HUES64 (cell line): ENCODE data around the gene THOP1.

Experiments used
- H3K27ac ChIP-seq: 2 replicates; pipeline ENCODE4 v1.7.0; 2013; ENCODE audit warnings: low read depth, low read length, inconsistent platforms
- H3K27me3 ChIP-seq: 2 replicates; pipeline ENCODE4 v1.6.1; 2013; ENCODE audit warnings: mild to moderate bottlenecking, low read length; ENCODE audit not compliant: insufficient read depth
- H3K36me3 ChIP-seq: 2 replicates; pipeline ENCODE4 v1.6.1; 2013; ENCODE audit warnings: mild to moderate bottlenecking, low read length; ENCODE audit not compliant: insufficient read depth
- H3K4me1 ChIP-seq: 2 replicates; pipeline ENCODE4 v1.6.1; 2013; ENCODE audit warnings: mild to moderate bottlenecking, low read length, moderate library complexity; ENCODE audit not compliant: insufficient read depth
- H3K4me3 ChIP-seq: 2 replicates; pipeline ENCODE4 v1.5.1; 2013; ENCODE audit warnings: mild to moderate bottlenecking, low read length, moderate library complexity
- H3K9ac ChIP-seq: 2 replicates; pipeline ENCODE4 v1.6.1; 2013; ENCODE audit warnings: mild to moderate bottlenecking, low read depth, low read length
- H3K9me3 ChIP-seq: 2 replicates; pipeline ENCODE4 v1.6.1; 2013; ENCODE audit warnings: low read depth, low read length; ENCODE audit not compliant: insufficient read depth
- WGBS: fragments of 150-250, 120-280 bp; methylation state at CpG from one replicate; pipeline ENCODE4 v1.1.7; 2013; ENCODE audit warnings: missing lambda C conversion rate; 5-methylcytosine and 5-hydroxymethylcytosine counted together

Gene THOP1

GRCh38 chr19:2763687-2764086, 21.6 kb upstream of the THOP1 start:
- no peaks in the 10 kb centered on the region for H3K9me3 ChIP-seq
- H3K27ac ChIP-seq = no peak overlapping the region
- H3K4me3 ChIP-seq = no peak overlapping the region
- H3K9ac ChIP-seq = no peak overlapping the region
- H3K36me3 ChIP-seq = peaks cover 91% of the 10 kb centered on the region
- H3K27me3 ChIP-seq = no peaks in the 10 kb centered on the region
- no peaks in the 10 kb centered on the region for H3K4me1 ChIP-seq
- 96% methylated on average over 12 of the region's 12 CpGs for WGBS

GRCh38 chr19:2764945-2765344, 20.4 kb upstream of the THOP1 start:
- Histone ChIP-seq H3K36me3 (peaks cover 86% of the 10 kb centered on the region), H3K27ac (no peak overlapping the region), H3K4me1 (no peaks in the 10 kb centered on the region), H3K27me3 (no peaks in the 10 kb centered on the region), H3K4me3 (no peak overlapping the region), H3K9ac (no peak overlapping the region), H3K9me3 (no peaks in the 10 kb centered on the region)
- 94% methylated on average over 21 of the region's 21 CpGs for WGBS

GRCh38 chr19:2765376-2765775, 19.9 kb upstream of the THOP1 start:
- Histone ChIP-seq H3K9me3 (no peaks in the 10 kb centered on the region), H3K4me3 (no peak overlapping the region), H3K4me1 (no peaks in the 10 kb centered on the region), H3K36me3 (peaks cover 86% of the 10 kb centered on the region), H3K27ac (no peak overlapping the region), H3K9ac (no peak overlapping the region), H3K27me3 (no peaks in the 10 kb centered on the region)
- 95% methylated on average over 13 of the region's 15 CpGs for WGBS

DNA sequence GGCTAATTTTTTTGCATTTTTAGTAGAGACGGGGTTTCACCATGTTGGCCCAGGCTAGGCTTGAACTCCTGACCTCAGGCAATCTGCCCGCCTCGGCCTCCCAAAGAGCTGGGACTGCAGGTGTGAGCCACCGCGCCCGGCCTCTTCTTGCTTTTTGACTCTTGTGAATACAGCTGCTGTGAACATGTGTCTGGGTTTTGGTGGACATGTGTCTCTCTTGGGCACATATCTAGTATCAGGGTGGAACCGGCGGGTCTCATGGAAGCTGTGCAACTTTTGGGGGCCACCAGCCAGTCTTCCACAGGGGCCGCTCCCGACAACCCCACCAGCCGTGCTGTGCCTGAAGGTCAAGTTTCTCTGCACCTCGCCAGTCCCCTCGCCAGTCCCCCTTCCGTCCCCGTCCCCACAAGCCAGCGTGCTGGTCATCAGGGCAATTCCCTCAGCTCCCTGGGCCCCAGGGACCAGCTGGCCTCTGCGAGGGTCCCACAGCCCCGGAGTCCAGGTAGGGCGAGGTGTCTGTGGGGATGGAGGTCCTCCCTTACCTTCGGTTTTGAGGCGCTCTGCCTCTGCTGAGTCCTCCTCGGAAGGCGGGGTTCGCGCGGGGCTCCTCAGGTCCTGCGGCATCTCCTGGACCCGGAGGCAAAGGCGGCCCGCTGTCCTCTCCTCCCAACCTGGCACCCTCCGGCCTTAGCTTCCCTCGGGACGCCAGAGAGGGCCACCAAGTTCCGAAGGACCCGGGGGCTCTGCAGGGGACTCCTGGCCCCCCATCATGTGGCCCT, 18.5 kb upstream of the THOP1 start:
- WGBS = 96% methylated on average over 35 of the region's 35 CpGs
- Histone ChIP-seq H3K9ac (no peak overlapping the region), H3K27me3 (no peaks in the 10 kb centered on the region)

GRCh38 chr19:2767688-2768087, 17.6 kb upstream of the THOP1 start:
- WGBS = 94% methylated on average over 19 of the region's 19 CpGs
- Histone ChIP-seq H3K27ac (no peak overlapping the region), H3K4me3 (no peak overlapping the region), H3K9me3 (no peaks in the 10 kb centered on the region), H3K27me3 (no peaks in the 10 kb centered on the region), H3K4me1 (no peaks in the 10 kb centered on the region), H3K36me3 (peaks cover 64% of the 10 kb centered on the region), H3K9ac (no peak overlapping the region)

More for the DNA sequence above, 18.5 kb upstream of the THOP1 start:
- Histone ChIP-seq H3K4me3 (no peak overlapping the region), H3K36me3 (peaks cover 73% of the 10 kb centered on the region), H3K4me1 (no peaks in the 10 kb centered on the region), H3K9me3 (no peaks in the 10 kb centered on the region), H3K27ac (no peak overlapping the region)

DNA sequence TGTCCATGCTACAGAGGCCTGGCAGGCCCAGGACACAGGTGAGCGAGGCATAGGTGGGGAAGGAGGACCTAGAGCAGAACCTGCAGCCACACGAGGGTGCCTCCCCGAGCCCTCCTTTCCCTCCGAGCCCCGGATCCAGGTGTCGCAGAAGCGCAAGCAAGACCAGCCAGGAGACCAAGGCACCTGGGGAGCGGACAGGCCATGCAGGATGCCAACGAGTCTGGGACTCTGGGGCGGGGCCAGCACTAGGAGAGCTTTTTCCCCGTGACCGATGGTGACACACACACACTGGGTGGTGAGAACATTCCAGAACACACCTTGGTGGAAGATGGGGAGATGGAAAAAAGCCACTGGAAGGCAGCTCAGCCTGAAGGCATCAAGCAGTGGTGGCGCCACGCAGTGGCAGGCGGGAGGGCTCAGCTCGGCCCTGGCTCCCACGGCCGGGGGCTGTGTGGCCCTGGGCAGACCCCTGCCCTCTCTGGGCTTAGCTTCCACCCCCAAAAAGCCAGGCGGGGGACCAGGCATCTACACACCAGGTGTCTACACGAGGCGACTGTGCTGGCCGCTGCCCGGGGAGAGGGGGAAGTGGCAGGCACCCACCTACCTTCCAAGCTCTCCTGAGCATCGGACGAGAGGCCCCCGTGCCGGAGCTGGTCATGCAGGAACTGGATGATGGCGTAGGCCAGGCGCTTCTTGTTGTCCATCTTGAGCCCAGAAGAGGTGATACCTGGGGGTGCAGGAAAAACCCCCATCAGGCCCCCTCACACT, 16.8 kb upstream of the THOP1 start:
- H3K4me3 ChIP-seq = no peak overlapping the region
- no peak overlapping the region for H3K27ac ChIP-seq
- peaks cover 56% of the 10 kb centered on the region for H3K36me3 ChIP-seq
- H3K9ac ChIP-seq = no peak overlapping the region
- H3K9me3 ChIP-seq = no peaks in the 10 kb centered on the region
- H3K27me3 ChIP-seq = no peaks in the 10 kb centered on the region
- 96% methylated on average over 29 of the region's 29 CpGs for WGBS
- H3K4me1 ChIP-seq = no peaks in the 10 kb centered on the region

DNA sequence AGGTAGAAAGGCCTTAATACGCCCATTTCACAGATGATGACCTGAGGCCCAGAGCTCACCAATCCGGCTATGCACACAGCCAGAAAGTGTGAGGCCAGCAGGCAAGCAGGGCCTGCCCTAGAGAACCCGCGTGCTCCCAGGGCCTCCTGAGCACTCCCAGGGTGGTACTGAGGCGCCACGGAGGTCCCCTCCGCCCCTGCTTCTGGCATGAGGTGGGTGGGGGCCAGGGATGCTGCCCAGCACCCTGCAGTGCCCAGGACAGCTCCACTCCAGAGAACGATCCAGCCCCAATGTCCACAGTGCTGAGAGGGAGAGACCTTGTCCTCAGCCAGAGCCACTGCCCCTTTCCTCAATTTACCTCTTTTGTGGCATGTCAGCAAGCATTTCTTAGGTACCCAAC, 16.1 kb upstream of the THOP1 start:
- 95% methylated on average over 8 of the region's 8 CpGs for WGBS
- no peaks in the 10 kb centered on the region for H3K9me3 ChIP-seq
- no peaks in the 10 kb centered on the region for H3K27me3 ChIP-seq
- no peak overlapping the region; the same call in 1 of the 2 replicates for H3K9ac ChIP-seq
- H3K27ac ChIP-seq = no peak overlapping the region
- peaks cover 49% of the 10 kb centered on the region for H3K36me3 ChIP-seq
- H3K4me1 ChIP-seq = no peaks in the 10 kb centered on the region
- no peak overlapping the region for H3K4me3 ChIP-seq

GRCh38 chr19:2770055-2771013, 15.0 kb upstream of the THOP1 start:
- no peak overlapping the region for H3K4me3 ChIP-seq
- WGBS = 93% methylated on average over 40 of the region's 40 CpGs
- no peak overlapping the region for H3K27ac ChIP-seq
- no peaks in the 10 kb centered on the region for H3K4me1 ChIP-seq
- H3K27me3 ChIP-seq = no peaks in the 10 kb centered on the region
- H3K36me3 ChIP-seq = peaks cover 38% of the 10 kb centered on the region
- no peak overlapping the region for H3K9ac ChIP-seq
- no peaks in the 10 kb centered on the region for H3K9me3 ChIP-seq

DNA sequence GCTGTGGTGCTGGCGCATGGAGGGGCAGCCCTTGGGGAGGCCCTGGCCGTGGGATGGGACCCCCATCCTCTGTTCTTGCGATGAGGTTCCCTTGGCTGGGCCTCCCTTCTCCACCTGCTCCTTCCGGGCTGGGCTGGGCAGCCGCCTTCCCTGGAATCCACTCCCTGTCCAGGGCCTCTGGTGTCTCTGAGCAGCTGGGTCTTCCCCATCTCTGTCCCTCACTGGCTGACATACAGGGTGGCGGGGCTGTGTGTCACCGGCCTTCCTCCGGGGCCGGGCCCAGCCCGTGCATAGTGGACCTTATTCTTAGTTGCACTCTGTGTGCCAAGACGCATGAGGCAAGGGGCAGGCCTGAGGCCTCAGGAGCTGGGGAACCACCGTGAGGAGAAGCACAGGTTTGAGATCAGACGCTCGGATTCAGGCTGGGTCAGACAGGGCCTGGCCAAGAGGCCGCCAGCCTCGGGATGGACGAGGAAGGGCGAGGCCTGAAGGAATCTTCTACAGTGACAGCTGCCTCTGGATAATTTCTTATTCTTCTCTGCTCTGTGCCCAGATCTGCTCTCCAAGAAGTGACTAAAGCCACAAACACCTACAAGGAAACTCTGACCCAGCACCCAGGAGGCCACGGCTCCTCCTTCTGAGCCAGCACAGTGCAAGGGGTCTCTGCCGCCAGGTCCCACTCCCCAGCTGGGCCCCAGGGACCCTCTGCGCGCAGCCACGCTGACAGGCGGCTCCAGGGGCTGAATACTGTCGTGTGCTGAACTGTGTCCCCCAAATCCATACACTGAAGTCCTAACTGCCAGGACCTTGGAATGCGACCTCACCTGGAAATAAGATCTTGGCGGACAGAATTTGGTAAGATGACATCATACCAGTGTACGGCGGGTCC, 13.3 kb upstream of the THOP1 start:
- Histone ChIP-seq H3K36me3 (peaks cover 22% of the 10 kb centered on the region), H3K9ac (no peak overlapping the region; the same call in 1 of the 2 replicates), H3K9me3 (no peaks in the 10 kb centered on the region), H3K4me1 (no peaks in the 10 kb centered on the region), H3K4me3 (no peak overlapping the region), H3K27me3 (no peaks in the 10 kb centered on the region), H3K27ac (no peak overlapping the region)
- 96% methylated on average over 29 of the region's 29 CpGs for WGBS

- Histone ChIP-seq H3K36me3 (peaks cover 10% of the 10 kb centered on the region), H3K9ac (no peak overlapping the region), H3K27me3 (no peaks in the 10 kb centered on the region), H3K9me3 (no peaks in the 10 kb centered on the region), H3K4me1 (no peaks in the 10 kb centered on the region), H3K27ac (no peak overlapping the region), H3K4me3 (no peak overlapping the region)
- WGBS = 92% methylated on average over 32 of the region's 32 CpGs
Measured at GRCh38 chr19:2774083-2774679, 11.1 kb upstream of the THOP1 start.
